CD4-positive, alpha-beta T cell treated with Interleukin-17A for 1 hour (primary cell): ENCODE results near the gene CCDC138.
A peak's percentile ranks its signal among the peaks of the same experiment; 100 is the strongest.

Experiments
- DNase-seq: peaks from one replicate; pipeline ENCODE4 v3.0.0-alpha.2; 2020

Gene CCDC138

GRCh38 chr2:108829578-108830310 is 43.2 kb downstream of the CCDC138 start:
- no peak for DNase-seq

GRCh38 chr2:108833219-108833618 is 46.6 kb downstream of the CCDC138 start:
- no peak for DNase-seq

- DNase-seq: no peak
Observed at GRCh38 chr2:108834620-108835019, 48.0 kb downstream of the CCDC138 start.

- DNase-seq: no peak
Observed at GRCh38 chr2:108835040-108835439, 48.5 kb downstream of the CCDC138 start.

- no peak for DNase-seq
Observed at GRCh38 chr2:108837198-108837597, 50.6 kb downstream of the CCDC138 start.

- DNase-seq: no peak
Observed at GRCh38 chr2:108841506-108841905, 54.9 kb downstream of the CCDC138 start.

GRCh38 chr2:108845923-108846322 is 59.4 kb downstream of the CCDC138 start:
- no peak for DNase-seq

GRCh38 chr2:108847000-108847399 is 60.4 kb downstream of the CCDC138 start:
- DNase-seq: no peak

- DNase-seq: no peak
Observed at GRCh38 chr2:108852375-108852774, 65.8 kb downstream of the CCDC138 start.

GRCh38 chr2:108853421-108853820 is 66.8 kb downstream of the CCDC138 start:
- no peak for DNase-seq

- no peak for DNase-seq
Observed at GRCh38 chr2:108854484-108854883, 67.9 kb downstream of the CCDC138 start.

GRCh38 chr2:108855194-108855593 is 68.6 kb downstream of the CCDC138 start:
- DNase-seq: peak; percentile 39

- DNase-seq: no peak
Observed at GRCh38 chr2:108858894-108859293, 72.3 kb downstream of the CCDC138 start.

- DNase-seq: no peak
Observed at GRCh38 chr2:108866041-108866440, 79.5 kb downstream of the CCDC138 start.

- no peak for DNase-seq
Observed at GRCh38 chr2:108868911-108869310, 82.3 kb downstream of the CCDC138 start.

- no peak for DNase-seq
Observed at GRCh38 chr2:108869542-108869941, 83.0 kb downstream of the CCDC138 start.

- DNase-seq: no peak
Observed at GRCh38 chr2:108870069-108870644, 83.6 kb downstream of the CCDC138 start.

- no peak for DNase-seq
Observed at GRCh38 chr2:108877506-108877905, 90.9 kb downstream of the CCDC138 start.

GRCh38 chr2:108878276-108878675 is 91.7 kb downstream of the CCDC138 start:
- no peak for DNase-seq

GRCh38 chr2:108884619-108885018 is 98.0 kb downstream of the CCDC138 start:
- no peak for DNase-seq

GRCh38 chr2:108889907-108890306 is 103.3 kb downstream of the CCDC138 start:
- DNase-seq: no peak

- DNase-seq: no peak
Observed at GRCh38 chr2:108893277-108893676, 106.7 kb downstream of the CCDC138 start.

- no peak for DNase-seq
Observed at GRCh38 chr2:108894766-108895165, 108.2 kb downstream of the CCDC138 start.

- no peak for DNase-seq
Observed at GRCh38 chr2:108895188-108895587, 108.6 kb downstream of the CCDC138 start.

- no peak for DNase-seq
Observed at GRCh38 chr2:108896741-108897140, 110.2 kb downstream of the CCDC138 start.
